WI38 (cell line): ENCODE measurements around the gene PDGFRB.

ENCODE experiments used
- H3K4me3 ChIP-seq: 2 replicates; pipeline ENCODE4 v1.5.1; 2011; ENCODE audit warnings: low read depth, mild to moderate bottlenecking, control low read depth, low read length
- CTCF ChIP-seq: IDR thresholded peaks from 2 replicates; pipeline ENCODE4 v1.5.1; 2012; ENCODE audit warnings: low read depth, mild to moderate bottlenecking, control low read depth, low read length

The PDGFRB gene

GRCh38 chr5:150152636-150153462, 2.8 kb downstream of the PDGFRB start:
- peak overlapping the region; percentile 99 for H3K4me3 ChIP-seq
- TF ChIP-seq CTCF: no peak

- no peak overlapping the region for H3K4me3 ChIP-seq
- TF ChIP-seq CTCF: no peak
Observed at GRCh38 chr5:150149618-150150017, 6.0 kb downstream of the PDGFRB start.

GRCh38 chr5:150148117-150148927, 7.3 kb downstream of the PDGFRB start:
- TF ChIP-seq CTCF: no peak
- H3K4me3 ChIP-seq: no peak overlapping the region

GRCh38 chr5:150147670-150148069, 8.0 kb downstream of the PDGFRB start:
- no peak overlapping the region for H3K4me3 ChIP-seq
- TF ChIP-seq CTCF: no peak

GRCh38 chr5:150146862-150147601, 8.6 kb downstream of the PDGFRB start:
- H3K4me3 ChIP-seq: no peak overlapping the region
- TF ChIP-seq CTCF: no peak

- no peak for TF ChIP-seq CTCF
- H3K4me3 ChIP-seq: no peak overlapping the region
Observed at GRCh38 chr5:150146235-150146634, 9.4 kb downstream of the PDGFRB start.
